Middle frontal gyrus (tissue), 1 donor: ENCODE measurements around the gene TEPSIN.

Experiments
- DNase-seq: peaks from one replicate; pipeline ENCODE4 v3.0.0-alpha.2; 2015; ENCODE audit warnings: low spot score; ENCODE audit errors: extremely low spot score

TEPSIN gene

GRCh38 chr17:81187120-81187519, 51.7 kb downstream of the TEPSIN start:
- no peak for DNase-seq

DNA sequence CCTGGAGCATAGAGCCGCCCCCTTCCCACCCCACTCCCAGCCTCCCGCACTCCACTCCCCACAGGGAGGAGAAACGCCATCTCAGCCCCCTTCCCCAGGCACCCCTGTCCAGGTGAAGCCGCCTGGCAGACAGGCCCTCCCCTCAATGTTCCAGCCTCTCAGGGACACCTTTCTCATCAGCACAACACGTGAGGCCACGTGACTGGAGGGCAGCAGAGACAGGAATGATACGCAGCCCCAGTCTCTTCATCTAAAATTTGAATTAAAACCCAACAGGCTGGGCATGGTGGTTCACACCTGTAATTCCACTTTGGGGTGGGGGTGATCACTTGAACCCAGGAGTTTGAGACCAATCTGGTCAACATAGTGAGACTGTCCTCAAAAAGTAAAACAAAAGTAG, 52.7 kb downstream of the TEPSIN start:
- no peak for DNase-seq

- DNase-seq = no peak
Observed at GRCh38 chr17:81184555-81184954, 54.3 kb downstream of the TEPSIN start.

DNA sequence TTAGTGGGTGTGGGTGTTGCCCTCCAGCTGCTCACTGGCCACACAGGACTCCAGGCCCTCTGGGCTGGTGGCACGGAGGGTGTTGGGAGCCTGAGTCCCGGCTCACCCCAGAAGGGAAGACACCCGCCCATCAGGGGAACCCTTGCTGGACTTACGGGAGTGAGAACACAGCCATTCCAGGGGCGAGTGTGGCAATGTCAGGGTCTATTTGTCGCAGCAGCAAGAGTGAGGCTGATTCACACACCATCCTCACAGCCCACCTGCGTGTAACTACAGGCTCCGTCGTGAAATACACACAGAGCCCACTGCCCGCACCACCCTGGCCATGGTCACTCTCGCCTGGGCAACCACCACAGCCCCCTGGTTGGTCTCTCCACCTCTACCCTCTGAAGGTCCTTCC, 55.0 kb downstream of the TEPSIN start:
- DNase-seq = no peak

DNA sequence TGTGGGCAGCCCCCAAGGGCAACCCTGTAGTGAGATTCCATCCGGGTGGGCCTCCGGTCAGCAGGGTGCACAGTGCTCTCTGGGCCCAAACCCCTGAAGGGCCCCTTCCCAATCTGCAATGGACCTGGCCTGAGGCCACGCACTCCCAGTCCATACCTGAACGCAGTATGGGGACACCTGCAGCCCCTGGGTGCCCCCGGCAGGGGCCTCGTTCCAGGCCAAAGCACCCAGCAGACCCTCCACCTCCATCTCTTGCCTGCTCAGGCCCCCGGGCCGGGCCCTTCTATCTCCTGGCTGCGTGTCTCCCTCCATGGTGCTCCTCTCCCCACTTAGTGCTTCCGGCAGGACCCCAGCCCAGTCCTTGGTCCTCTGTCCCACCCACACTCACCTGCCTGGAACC, 55.5 kb downstream of the TEPSIN start:
- DNase-seq = no peak

- DNase-seq = no peak
Observed at GRCh38 chr17:81182596-81182995, 56.3 kb downstream of the TEPSIN start.

GRCh38 chr17:81181811-81182185, 57.1 kb downstream of the TEPSIN start:
- DNase-seq = no peak

GRCh38 chr17:81180836-81181810, 57.7 kb downstream of the TEPSIN start:
- no peak for DNase-seq

- no peak for DNase-seq
Observed at GRCh38 chr17:81179861-81180260, 59.0 kb downstream of the TEPSIN start.

- DNase-seq = no peak
Observed at GRCh38 chr17:81179220-81179619, 59.6 kb downstream of the TEPSIN start.
